B cell (primary cell): Measurements from ENCODE around the gene GPR62.

Experiments
- CTCF ChIP-seq: fragments of 200-600 bp; IDR thresholded peaks from one replicate; pipeline ENCODE4 v1.8.0; 2022; ENCODE audit warnings: antibody characterized with exemption, mild to moderate bottlenecking
- EZH2 ChIP-seq: IDR thresholded peaks from 2 replicates; pipeline ENCODE4 v1.6.1; 2012; ENCODE audit warnings: borderline replicate concordance, low read depth, mild to moderate bottlenecking, moderate library complexity, low read length; ENCODE audit not compliant: insufficient read depth, poor library complexity, severe bottlenecking

DNA sequence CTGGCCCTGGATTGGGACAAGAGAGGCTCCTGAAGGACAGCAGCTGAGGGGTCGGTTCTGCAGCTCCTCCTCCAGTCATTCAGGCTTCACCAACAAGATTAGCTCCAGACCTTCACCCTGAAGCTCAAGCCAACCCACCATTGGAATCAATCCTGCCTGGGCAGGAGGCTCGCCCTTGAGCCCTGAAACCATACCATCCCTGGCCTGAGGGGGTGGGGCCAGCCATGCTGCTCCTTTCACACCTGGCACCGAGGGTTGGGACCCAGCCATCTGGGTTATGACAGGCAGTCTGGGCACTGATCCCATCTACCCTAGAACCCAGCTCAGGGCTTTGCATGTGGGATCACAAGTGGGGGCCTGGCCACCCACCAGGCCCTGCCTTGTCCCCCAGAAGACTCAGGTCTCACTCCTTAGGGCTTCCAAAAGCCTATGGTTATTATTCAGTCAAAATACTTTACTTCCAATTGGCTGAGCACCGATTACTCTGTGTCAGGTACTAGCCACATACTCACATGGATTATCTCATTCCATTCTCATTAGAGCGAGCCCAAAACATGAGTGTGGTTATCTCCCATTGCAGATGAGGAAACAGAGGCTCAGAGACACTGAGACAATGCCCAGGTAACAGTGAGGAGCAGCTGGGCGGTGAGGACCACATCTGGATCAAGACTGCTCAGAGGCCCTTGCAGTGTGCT lies 15.6 kb downstream of the GPR62 start:
- no peak for TF ChIP-seq EZH2
- no peak for TF ChIP-seq CTCF
